GM03348 (cell line): ENCODE results near the gene DYNC1I1.
A peak's percentile ranks its signal among the peaks of the same experiment; 100 is the strongest.

Experiments
- DNase-seq: peaks from one replicate; pipeline ENCODE4 v3.0.0; 2012; ENCODE audit warnings: low spot score

Gene DYNC1I1

GRCh38 chr7:95971716-95972115 lies 199.4 kb downstream of the DYNC1I1 start:
- DNase-seq = no peak

GRCh38 chr7:95972523-95972922 lies 200.2 kb downstream of the DYNC1I1 start:
- DNase-seq = no peak

- no peak for DNase-seq
These were observed 201.8 kb downstream of the DYNC1I1 start for GRCh38 chr7:95974108-95974507.

- no peak for DNase-seq
These were observed 204.2 kb downstream of the DYNC1I1 start for GRCh38 chr7:95976369-95977060.

GRCh38 chr7:95977994-95978393 lies 205.6 kb downstream of the DYNC1I1 start:
- DNase-seq = no peak

- no peak for DNase-seq
These were observed 207.8 kb downstream of the DYNC1I1 start for GRCh38 chr7:95980167-95980566.

- DNase-seq = no peak
These were observed 208.4 kb downstream of the DYNC1I1 start for GRCh38 chr7:95980706-95981105.

GRCh38 chr7:95986178-95986764 lies 213.9 kb downstream of the DYNC1I1 start:
- no peak for DNase-seq

- DNase-seq = no peak
These were observed 216.9 kb downstream of the DYNC1I1 start for GRCh38 chr7:95989301-95989700.

- no peak for DNase-seq
These were observed 221.0 kb downstream of the DYNC1I1 start for GRCh38 chr7:95993380-95993779.

GRCh38 chr7:95996174-95996573 lies 223.8 kb downstream of the DYNC1I1 start:
- no peak for DNase-seq

GRCh38 chr7:95996886-95997285 lies 224.5 kb downstream of the DYNC1I1 start:
- DNase-seq = no peak

- no peak for DNase-seq
These were observed 225.3 kb downstream of the DYNC1I1 start for GRCh38 chr7:95997632-95998031.

- DNase-seq = no peak
These were observed 227.1 kb downstream of the DYNC1I1 start for GRCh38 chr7:95999481-95999880.

- DNase-seq = peak; percentile 70
These were observed 232.2 kb downstream of the DYNC1I1 start for GRCh38 chr7:96004578-96004977.

- DNase-seq = no peak
These were observed 232.9 kb downstream of the DYNC1I1 start for GRCh38 chr7:96005271-96005670.

GRCh38 chr7:96009148-96009547 lies 236.8 kb downstream of the DYNC1I1 start:
- DNase-seq = no peak

- DNase-seq = no peak
These were observed 241.5 kb downstream of the DYNC1I1 start for GRCh38 chr7:96013836-96014235.

- DNase-seq = no peak
These were observed 242.3 kb downstream of the DYNC1I1 start for GRCh38 chr7:96014617-96015016.

GRCh38 chr7:96016056-96016586 lies 243.8 kb downstream of the DYNC1I1 start:
- DNase-seq = peak; percentile 20

GRCh38 chr7:96016735-96017134 lies 244.4 kb downstream of the DYNC1I1 start:
- no peak for DNase-seq

- no peak for DNase-seq
These were observed 245.5 kb downstream of the DYNC1I1 start for GRCh38 chr7:96017877-96018276.

GRCh38 chr7:96021568-96021967 lies 249.2 kb downstream of the DYNC1I1 start:
- DNase-seq = no peak

GRCh38 chr7:96023387-96023786 lies 251.0 kb downstream of the DYNC1I1 start:
- DNase-seq = peak; percentile 29
